NCI-H2107 treated with DMSO at 0.1 percent for 48 hours (cell line): ENCODE data around the gene ARHGEF12.

ENCODE experiments used
- DNase-seq: peaks from one replicate; lab custom pipeline; 2025; ENCODE audit not compliant: unreplicated experiment; lab: John Stamatoyannopoulos, UW

The ARHGEF12 gene

DNA sequence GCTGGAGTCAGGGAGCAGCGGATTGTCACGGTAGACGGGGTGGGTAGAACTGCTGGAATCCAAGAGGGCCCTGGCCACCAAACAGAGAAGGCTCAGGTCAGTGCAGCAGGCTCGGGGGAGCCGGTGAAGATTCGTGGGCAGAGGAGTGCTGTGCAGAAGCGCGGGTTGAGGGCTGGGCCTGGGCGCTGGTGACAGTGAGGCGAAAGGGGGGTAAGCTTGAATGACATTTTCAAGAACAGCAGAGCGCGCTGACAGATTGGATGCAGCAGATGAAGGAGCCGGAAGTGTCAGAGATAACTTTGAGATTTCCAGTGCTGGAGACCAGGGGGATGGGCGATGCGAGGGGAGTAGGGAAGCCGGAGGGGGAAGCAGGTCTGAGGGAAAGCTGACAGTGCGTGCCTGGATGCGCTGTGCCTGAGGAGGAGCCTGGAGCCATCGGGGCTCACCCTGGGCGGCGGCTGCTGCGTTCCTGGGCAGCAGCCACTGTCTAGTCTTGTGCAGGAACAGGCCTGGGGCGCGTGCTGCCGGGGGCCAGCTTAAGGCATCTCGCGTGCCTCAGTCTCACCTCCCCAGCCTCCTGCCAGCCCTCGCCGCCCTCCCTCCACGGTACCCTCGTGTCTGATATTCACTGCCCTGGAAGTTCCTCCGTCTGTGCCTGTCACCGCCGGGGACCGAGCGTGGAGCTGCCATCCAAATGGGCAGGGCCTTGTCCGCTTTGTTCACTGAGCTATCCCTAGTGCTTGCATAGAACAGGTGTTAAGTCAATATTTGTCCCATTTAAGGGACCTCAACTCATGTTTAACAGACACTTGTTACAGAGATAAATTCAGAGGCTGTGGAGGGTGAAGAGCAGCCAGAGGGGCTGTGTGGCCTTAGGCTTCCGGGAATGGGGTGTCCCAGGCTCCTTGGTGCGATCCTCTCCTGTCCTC is 180.5 kb downstream of the ARHGEF12 start:
- DNase-seq, result no peak

DNA sequence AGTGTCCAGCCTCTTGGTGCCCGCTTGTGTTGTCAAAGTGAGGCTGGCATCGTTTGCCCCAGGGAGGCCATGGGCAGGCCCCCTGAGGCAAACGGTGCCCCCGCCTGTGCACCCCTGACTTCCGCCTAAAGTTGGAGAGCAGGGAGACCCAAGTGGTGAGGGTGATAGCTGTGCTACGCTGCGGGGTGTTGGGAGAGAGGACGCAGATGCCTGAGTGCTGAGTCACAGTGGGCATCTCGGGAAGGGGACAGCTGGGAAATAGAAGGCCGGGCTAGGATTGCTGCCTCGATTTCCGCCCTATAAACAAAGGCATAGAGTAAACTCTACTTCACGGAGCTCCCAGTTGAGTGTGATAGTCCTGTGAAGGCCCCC is 181.2 kb downstream of the ARHGEF12 start:
- no peak for DNase-seq

DNA sequence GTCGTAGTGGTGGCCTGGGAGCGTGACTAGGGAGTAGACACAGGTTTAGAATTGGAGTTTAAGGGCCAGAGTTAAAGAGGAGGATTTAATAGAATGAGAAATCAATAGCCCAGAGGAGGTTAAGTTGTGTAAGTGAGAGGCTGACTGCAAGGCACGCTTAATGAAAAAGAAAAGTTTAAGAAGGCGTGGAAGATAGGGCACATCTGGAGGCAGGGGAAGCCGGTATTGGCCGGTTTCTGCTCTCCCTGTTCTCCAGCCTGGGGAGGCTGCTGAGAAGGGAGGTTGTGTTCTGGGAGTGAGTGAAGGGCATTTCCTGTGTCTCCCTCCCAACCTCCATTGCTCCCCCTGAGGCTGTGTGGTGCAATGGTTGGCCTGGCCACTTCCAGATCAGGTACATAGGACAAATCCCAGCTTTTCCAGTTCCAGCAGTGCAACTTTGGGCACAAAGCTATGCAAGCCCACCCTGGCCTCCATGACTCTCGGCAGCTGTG is 181.6 kb downstream of the ARHGEF12 start:
- DNase-seq, result no peak

DNA sequence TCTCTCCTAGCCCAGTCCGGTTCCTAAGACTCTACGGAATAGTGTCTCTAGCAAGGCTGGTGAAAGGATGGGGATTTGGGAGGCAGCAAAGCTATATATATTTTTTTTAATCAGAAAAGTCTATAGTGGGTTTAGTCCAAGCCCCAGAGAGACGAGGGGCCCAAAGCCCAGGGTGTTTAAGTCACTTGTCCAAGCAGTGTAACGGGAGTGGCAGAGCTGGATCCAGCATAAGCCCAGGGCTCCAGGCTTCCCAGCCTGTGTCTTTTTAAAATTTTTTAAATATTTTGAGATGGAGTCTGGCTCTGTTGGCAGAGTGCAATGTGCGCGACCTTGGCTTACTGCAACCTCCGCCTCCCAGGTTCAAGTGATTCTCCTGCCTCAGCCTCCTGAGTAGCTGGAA is 182.1 kb downstream of the ARHGEF12 start:
- no peak for DNase-seq

DNA sequence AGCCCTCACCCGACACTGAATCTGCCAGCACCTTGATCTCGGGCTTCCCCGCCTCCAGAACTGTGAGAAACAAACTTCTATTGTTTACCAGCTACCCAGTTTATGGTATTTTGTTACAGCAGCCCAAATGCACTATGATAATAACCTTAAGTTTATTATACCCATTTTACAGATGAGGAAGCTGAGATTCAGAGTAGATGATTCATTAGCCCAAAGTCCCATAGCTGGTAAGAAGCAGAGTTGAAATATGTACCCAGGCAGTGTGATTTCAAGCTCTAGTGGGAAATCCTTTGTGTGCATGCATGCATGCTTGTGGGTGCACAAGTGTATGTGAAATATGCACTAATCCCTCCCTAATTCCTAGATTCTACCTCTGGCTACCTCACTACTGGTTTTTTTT is 183.3 kb downstream of the ARHGEF12 start:
- DNase-seq, result no peak

DNA sequence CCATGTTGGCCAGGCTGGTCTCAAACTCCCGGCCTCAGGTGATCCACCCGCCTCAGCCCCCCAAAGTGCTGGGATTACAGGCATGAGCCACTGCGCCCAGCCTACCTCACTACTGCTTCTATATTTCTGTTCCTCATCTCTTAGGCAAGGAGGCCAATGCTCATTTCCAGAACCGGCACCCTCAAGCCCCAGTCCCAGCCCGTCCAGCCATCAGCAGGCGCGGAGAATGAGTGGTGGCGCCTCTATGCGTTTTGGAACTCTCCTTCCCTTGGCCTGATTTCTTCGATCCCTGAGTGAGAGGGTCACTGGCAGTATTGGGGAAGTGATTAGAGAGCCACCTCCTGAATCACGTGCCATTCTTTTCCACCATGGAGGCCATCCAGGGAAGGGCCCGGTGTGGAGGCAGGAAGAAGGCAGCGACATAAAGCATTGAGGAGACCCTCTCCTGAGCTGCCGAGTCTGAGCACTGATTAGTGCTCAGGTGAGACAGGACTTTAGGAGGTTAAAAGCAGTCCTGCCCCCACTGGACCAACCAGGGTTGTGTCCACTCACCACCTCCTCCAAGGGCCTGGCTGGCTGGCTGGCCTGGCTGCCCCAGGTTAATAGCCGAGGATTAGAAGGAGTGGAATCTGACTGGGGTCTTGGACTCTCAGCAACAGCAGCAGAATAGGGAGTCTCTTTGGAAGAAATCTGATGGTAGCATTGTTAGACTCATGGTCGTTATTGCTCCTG is 184.0 kb downstream of the ARHGEF12 start:
- no peak for DNase-seq

DNA sequence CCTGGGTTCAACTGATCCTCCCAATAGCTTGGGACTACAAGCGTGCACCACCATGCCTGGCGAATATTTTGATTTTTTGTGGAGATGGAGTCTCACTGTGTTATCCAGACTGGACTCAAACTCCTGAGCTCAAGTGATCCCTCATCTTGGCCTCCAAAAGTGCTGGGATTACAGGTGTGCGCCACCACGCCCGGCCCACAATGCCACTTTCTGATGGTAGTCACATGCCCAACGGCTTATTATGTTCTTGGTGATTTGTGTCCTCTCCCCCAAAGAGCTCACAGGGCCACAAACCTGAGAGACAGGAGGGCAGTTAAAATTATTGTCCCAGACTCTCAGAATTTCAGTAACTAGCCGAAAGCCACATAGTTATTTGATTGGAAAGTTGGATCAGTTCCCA is 185.0 kb downstream of the ARHGEF12 start:
- no peak for DNase-seq

DNA sequence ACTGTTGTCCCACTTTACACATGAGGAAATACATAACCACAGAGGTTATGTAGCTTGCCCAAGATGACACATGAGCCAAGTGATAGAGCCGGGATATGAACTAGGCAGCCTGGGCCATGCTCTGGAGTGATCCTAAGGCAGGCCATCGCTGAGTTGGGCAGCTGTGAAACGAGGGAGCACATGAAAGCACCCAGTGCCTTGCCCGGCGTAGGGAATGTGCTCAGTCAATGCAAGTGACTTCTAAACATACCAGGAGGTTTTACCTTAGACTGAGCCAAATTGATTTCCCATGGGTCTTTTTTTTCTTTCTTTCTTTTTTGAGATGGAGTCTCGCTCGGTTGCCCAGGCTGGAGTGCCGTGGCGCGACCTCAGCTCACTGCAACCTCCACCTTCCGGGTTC is 185.8 kb downstream of the ARHGEF12 start:
- DNase-seq, result no peak

DNA sequence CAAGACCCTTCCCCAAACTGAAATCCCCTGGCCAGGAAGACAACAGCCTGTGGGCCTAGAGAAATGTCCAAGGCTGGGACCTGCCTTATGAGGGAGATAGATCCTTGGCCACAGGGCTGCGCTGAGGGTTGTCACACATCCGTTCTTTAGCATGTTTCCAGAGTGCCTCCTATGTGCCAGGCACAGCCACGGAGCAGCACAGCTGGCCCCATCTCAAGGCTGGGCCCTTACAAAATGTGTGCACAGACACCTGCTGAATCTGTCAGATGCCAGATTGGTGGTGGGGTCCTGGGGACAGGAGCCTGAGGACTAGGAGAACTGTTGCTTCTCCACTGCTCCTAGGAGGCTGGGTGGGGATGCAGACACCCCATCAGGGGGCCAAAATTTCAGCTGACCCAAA is 186.5 kb downstream of the ARHGEF12 start:
- DNase-seq, result no peak

DNA sequence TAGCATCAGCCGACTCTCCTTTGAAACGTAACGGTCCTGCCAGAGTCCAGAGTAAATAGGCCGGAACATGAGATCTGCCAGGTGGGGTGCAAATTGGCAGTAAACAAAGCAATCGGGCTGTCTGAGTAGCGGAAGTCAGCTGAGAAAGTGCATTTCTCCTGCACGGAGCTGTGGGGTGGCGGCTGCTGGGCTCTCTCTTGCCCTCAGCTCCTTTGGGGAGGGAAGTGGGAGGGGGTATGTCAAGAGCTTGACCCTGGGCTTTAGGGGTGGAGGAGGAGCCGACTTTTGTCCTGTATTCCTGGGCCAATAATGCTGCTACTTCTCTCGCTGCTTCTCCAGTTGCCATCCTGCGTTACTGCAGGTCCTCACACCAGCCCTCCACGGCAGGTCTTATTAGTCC is 187.0 kb downstream of the ARHGEF12 start:
- peak; percentile 68 for DNase-seq

DNA sequence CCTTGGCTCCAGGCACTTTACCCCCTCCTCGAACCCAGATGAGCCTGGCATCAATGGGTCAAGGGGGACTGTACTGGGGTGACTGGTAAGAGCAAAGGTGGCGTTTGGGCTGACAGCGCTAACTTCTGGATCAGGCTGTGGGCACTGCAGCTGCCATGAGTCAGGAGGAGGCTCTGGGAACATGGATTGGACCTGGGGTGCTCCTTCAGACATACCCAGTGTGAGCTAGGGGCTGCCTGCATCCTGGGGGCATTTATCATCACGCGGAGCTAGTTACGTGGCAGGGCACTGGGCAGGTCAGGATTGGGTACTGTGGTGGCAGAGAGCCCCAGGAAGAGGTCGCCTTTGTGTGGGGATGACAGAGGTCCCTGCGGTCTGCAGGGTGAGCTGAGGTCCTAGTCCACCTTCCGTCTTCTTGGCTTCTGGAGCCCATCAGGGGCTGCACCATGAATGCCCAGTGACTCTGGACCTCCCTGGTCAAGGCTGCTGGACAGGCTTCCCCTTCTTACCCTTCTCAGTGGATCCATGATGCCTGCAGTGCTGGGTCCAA is 188.4 kb downstream of the ARHGEF12 start:
- DNase-seq, result no peak

DNA sequence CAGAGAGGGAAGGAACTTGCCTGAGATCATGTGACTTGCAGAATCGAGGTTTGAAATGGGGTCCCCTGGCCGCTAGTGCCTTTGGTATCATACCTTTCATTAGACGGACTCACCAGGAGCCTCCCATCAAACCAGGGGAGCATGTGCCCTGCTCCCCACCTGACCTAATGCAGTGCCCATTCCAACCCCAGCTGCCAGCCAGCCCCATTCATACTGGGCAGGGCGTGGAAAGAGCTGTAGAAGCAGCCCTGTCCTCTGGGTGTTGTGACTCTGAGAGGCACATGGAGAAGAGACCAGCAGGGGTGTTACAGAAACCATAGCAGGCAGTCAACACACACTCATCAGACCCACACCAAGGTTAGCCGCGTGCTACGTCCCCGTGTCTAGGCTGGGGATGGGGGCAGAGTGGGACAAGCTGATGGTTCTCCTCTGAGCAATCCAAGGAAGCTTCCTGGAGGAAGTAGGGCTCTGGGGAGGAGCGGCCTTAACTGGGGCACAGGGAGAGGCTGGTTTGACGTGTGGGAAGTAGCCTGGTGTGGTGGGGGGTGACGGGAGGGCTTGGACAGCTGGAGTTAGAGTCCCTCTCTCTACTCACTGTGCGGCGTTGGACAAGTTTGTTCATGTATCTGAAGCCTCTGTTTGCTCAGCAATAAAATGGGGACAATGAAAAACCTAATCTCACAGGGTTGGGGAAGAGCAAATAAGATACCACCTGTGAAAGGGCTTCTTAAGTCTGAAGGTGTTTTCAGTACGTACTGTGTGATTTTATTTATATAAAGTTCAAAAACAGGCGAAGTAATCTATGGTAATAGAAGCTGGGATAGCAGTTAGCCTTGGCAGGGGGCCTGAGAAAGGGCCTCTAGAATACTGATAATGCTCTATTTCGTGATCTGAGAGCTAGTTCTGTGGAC is 189.3 kb downstream of the ARHGEF12 start:
- DNase-seq, result no peak

DNA sequence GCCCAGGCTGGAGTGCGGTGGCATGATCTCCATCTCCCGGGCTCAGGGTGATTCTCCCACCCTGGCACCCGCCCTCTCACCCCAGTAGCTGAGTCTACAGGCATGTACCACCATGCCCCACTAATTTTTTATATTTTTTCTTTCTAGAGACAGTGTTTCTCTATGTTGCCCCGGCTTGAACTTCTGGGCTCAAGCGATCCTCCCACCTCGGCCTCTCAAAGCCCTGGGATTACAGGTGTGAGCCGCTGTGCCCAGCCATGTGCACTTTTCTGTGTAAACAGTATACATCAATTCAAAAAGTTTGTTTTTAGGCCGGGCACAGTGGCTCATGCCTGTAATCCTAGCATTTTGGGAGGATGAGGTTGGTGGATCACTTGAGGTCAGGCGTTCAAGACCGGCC is 190.0 kb downstream of the ARHGEF12 start:
- DNase-seq, result no peak

DNA sequence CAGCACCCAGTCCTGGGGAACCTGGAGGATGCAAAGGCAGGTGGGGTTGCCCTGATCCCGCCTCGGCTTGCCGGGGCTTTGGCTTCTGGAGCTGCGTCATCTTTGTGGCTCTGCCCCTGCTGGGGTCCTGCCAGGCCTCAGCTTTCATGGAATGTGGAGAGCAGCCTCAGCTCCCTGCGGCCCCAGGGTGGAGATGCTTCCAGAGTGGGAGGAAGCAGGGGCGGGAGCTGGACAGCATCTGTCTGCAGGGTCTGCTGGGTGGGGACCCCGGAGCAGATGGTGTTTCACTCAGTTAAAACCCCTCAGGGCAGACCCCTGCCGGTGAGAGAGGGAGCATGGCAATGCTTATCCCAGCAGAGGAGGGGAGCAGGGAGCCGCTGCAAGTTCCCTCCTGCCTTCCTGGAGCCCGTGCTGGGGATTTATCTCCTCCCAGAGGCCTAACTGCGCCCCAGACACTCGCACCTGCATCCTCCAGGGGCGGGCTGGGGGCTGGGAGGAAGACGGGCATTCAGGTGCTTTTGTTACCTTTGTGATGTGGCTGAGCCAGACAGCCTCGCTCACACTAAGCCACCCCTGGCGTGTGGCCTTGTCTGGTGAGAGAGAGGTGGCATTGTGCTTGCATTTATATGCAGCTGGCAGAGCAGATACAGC is 191.0 kb downstream of the ARHGEF12 start:
- peak; percentile 51 for DNase-seq

DNA sequence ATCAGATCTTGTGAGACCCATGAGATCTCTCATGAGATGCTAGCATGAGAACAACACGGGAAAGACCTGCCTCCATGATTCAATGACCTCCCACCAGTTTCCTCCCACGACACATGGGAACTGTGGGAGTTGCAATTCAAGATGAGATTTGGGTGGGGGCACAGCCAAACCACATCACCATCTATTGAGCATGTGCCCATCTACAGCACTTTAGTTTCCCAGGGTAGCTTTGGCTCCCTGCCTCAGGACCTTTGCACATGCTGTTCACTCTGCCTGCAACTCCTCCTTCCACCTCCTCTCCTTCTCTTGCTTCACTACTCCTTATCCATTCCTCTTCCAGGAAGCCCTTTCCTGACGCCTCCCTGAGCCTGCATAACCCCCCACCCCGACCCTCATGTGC is 192.5 kb downstream of the ARHGEF12 start:
- DNase-seq, result no peak

DNA sequence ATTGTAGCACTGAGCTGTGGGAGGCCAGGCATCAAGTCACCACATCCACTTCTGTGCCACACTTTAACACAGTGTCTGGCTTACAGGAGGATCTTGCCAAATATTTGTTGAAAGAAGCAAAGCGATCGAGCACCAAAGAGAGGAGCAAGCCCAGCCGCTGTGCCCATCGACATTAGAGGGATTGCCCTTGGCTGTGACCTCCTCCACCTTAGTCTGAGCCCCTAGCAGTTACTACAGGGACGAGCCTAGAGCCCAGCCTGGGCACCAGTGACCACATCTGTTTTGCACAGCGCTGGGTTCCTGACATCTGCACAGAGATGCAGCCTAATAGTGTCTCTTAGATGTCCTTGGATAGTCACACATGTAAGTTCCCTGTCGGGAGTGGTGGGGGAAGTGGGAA is 193.0 kb downstream of the ARHGEF12 start:
- DNase-seq, result no peak

DNA sequence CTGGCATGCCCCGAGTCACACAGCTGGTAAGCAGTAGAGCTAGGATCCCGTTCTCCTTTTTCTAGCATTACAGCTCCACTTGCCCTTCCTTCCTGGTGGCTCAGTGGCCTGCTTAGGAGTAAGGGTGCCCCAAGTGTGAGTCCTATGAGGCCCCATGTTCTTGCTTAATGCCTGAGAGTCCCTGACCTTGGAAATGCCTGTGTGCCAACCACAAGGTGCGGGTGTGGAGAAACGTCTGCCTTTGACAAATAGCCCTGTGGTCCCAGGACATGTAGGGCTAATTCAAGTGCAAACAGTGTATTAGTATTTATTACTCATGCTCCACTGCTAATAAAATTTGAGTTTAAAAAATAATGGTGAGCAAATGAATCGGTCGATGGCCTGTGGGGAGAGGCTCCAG is 193.7 kb downstream of the ARHGEF12 start:
- no peak for DNase-seq

DNA sequence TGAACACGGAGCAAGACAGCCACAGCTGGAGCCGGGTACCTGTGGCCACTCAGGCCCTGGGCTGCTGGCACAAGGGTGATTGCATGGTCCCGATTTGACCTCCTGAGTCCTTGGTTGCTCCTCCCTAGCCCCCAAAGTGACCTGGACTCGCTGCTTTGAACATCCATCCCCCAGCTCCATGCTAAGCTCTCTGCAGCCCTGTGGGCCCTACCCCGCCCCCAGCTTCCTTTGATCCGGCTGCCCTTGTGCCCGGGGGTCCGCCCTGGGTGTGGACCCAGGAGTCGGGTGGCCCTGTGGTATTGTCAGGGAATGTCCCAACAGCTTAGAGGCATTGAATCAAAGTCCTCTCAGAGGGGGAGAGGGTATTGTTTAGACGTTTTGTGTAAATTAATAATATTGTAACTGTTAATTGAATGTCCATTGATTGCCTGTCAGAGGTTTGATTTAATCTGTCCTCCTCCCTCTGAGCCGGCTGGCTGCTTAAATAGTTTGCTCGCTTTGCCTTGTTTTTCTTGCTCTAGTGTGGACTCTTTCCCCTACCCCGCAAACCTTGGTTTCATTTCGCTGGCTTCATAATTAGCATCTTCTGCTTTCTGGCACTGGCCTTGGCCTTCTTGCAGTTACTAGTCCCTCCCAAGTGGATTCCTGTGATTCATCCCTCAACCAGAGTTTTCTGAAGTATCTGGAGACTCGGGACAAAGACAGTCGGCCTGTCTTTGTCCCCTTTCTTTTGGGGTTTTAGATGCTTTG is 196.0 kb downstream of the ARHGEF12 start:
- DNase-seq, result no peak

DNA sequence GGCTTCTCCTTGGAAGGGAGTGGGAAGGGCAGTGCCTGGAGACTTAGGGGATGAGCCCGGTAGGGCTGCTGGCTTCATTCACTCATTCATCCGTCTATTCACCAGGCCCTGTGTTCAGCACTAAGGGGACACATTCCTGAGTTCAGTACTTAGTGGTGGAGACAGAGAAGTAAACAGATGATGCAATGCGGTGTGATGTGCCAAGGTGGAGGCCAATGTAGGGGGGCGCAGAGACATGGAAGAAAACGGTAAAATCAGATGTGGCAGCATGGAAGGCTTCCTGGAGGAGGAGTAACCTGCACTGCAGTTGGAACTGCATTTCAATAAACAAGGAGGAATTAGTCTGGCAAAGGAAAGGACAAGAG is 196.6 kb downstream of the ARHGEF12 start:
- DNase-seq, result no peak
